ENCODE results near the gene OCIAD1.
"Not testable (repeated sequence)": the region's sequence is repeated elsewhere in the genome, so short reads cannot be mapped to it uniquely, and the experiment has no call there.

Gene OCIAD1

DNA sequence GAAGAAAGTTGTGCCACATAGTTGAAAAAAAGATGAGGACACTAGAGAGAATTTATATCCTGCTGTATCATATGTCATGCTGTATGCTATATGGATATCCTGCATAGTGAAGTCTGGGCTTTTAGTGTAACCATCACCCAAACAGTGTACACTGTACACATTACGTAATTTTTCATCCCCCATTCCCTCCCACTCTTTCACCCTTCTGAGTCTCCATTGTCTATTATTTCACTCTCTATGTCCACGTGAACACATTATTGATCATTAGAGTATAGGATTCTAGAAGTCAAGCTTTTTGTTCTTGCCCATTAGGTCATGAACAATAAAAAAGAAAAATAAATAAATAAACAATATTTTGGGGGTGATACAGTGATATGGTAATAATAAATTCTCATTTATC is 32.8 kb upstream of the OCIAD1 start:
- Histone ChIP-seq H3K36me3 (ENCODE audit: control insufficient read depth, insufficient read depth, low read length) (no peaks in the 10 kb centered on the region), H3K9ac (ENCODE audit: low read depth, low read length) (no peak overlapping the region), H3K9me3 (ENCODE audit: control insufficient read depth, insufficient read depth, low read length) (no peaks in the 10 kb centered on the region), H3K4me1 (ENCODE audit: control insufficient read depth, insufficient read depth, low read length) (peaks cover 4% of the 10 kb centered on the region), H3K27me3 (ENCODE audit: control insufficient read depth, insufficient read depth, low read length) (no peaks in the 10 kb centered on the region), H3K4me3 (ENCODE audit: low read depth, low read length) (no peak overlapping the region)

- no peak overlapping the region for H3K9ac ChIP-seq (ENCODE audit: low read depth, low read length)
- H3K4me1 ChIP-seq (ENCODE audit: control insufficient read depth, insufficient read depth, low read length), result peaks cover 4% of the 10 kb centered on the region
- no peak overlapping the region for H3K4me3 ChIP-seq (ENCODE audit: low read depth, low read length)
- H3K36me3 ChIP-seq (ENCODE audit: control insufficient read depth, insufficient read depth, low read length), result no peaks in the 10 kb centered on the region
- no peaks in the 10 kb centered on the region for H3K9me3 ChIP-seq (ENCODE audit: control insufficient read depth, insufficient read depth, low read length)
- H3K27me3 ChIP-seq (ENCODE audit: control insufficient read depth, insufficient read depth, low read length), result no peaks in the 10 kb centered on the region
Measured at GRCh38 chr4:48799157-48799556, 31.7 kb upstream of the OCIAD1 start.

DNA sequence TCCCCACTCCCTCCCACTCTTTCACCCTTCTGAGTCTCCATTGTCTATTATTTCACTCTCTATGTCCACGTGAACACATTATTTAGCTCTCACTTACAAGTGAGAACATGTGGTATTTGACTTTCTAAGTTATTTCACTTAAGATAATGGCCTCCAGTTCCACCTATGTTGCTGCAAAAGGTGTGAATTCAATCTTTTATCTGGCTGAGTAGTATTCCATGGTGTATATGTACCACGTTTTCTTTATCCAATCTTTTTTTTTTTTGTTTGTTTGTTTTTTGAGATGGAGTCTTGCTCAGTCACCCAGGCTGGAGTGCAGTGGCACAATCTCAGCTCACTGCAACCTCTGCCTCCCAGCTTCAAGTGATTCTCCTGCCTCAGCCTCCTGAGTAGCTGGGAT is 30.7 kb upstream of the OCIAD1 start:
- H3K9ac ChIP-seq (ENCODE audit: low read depth, low read length); H3K9me3 ChIP-seq (ENCODE audit: control insufficient read depth, insufficient read depth, low read length); H3K27me3 ChIP-seq (ENCODE audit: control insufficient read depth, insufficient read depth, low read length); H3K36me3 ChIP-seq (ENCODE audit: control insufficient read depth, insufficient read depth, low read length); H3K4me1 ChIP-seq (ENCODE audit: control insufficient read depth, insufficient read depth, low read length); H3K4me3 ChIP-seq (ENCODE audit: low read depth, low read length): not testable (repeated sequence)

DNA sequence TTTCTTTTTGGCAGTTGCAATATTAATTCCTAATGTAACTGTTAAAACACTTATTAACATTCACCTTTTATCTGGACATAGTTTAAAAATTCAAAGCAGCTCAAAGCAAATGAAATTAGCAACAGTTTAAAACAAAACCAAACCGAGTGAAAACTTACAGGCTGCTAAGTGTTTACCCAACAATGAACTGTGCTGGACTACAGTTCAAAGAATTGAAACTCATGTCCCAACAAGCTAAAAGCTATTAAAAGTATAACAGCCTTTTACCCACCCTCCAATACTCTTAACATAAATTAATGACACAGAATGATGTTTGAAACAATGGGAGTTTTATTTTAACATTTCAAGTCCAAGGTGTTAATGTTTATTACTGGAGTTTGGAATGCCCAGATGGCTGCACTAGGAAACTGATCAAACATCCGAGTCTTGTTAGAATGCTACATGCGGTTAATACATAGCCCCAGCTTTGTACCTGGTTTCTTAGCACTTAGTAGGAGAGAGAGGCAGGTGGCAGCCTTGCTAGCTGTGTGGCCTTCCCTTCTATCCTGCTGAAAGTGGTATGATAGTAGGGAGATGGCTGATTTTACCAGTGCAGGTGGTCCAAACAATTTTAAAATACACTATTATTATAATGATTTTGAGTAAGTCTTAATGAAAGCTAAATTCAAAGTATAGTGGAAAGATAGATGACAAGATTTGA is 29.7 kb upstream of the OCIAD1 start:
- Histone ChIP-seq H3K9ac (ENCODE audit: low read depth, low read length) (no peak overlapping the region), H3K27me3 (ENCODE audit: control insufficient read depth, insufficient read depth, low read length) (no peaks in the 10 kb centered on the region), H3K36me3 (ENCODE audit: control insufficient read depth, insufficient read depth, low read length) (no peaks in the 10 kb centered on the region), H3K9me3 (ENCODE audit: control insufficient read depth, insufficient read depth, low read length) (no peaks in the 10 kb centered on the region), H3K4me1 (ENCODE audit: control insufficient read depth, insufficient read depth, low read length) (peaks cover 4% of the 10 kb centered on the region), H3K4me3 (ENCODE audit: low read depth, low read length) (no peak overlapping the region)

DNA sequence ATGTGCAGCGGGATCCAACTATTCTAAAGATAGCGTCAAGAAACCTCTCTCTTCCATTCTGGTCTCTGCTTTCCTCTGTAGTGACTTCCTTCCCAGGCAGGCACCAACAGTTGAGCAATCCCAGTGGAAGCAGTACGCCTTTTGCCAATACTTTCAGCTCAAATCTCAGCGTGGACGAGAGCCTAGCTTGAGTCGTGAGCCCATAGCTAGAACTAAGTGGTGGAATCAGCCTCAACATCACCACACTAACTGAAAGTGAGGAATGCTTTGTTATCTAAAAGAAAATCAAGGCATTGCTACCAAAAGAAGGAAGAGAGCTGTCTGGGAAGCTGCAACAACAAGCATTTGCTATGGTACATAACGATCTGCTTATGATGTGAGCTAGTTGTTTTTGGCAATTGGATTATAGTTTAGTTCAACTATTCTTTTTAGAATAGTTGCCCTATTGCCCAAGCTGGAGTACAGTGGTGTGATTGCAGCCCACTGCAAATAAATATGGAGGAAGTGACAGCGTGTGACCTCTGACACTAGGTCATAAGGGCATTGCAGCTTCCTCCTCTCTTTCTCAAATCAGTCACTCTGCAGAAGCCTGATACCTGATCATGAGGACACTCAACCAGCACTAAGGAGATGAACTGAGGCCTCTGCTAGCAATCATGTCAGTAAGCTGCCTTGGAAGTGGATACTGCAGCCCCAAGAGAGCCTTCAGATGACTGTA is 26.1 kb upstream of the OCIAD1 start:
- Histone ChIP-seq H3K9me3 (ENCODE audit: control insufficient read depth, insufficient read depth, low read length) (no peaks in the 10 kb centered on the region), H3K27me3 (ENCODE audit: control insufficient read depth, insufficient read depth, low read length) (no peaks in the 10 kb centered on the region), H3K9ac (ENCODE audit: low read depth, low read length) (no peak overlapping the region), H3K36me3 (ENCODE audit: control insufficient read depth, insufficient read depth, low read length) (no peaks in the 10 kb centered on the region), H3K4me1 (ENCODE audit: control insufficient read depth, insufficient read depth, low read length) (no peaks in the 10 kb centered on the region), H3K4me3 (ENCODE audit: low read depth, low read length) (no peak overlapping the region)

DNA sequence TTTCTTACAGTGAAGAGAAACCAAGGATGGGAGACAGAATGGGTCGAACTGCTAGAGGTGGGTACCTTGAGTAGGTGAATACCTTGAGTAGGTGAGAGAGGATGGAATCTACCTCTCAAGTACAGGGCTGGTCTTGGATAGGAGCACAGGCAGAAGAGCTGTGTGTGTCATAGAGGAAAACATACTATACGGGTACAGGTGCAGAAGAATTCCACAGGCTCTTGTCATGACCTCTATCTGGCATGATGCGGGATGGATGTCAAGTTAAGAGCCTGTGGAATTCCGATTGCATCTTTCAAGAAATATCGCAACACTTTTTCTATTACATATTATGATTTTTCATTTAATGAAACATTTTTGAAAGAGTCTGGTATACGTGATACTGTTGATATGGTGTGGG is 18.0 kb upstream of the OCIAD1 start:
- no peaks in the 10 kb centered on the region for H3K27me3 ChIP-seq (ENCODE audit: control insufficient read depth, insufficient read depth, low read length)
- H3K9me3 ChIP-seq (ENCODE audit: control insufficient read depth, insufficient read depth, low read length), result no peaks in the 10 kb centered on the region
- no peaks in the 10 kb centered on the region for H3K36me3 ChIP-seq (ENCODE audit: control insufficient read depth, insufficient read depth, low read length)
- H3K4me1 ChIP-seq (ENCODE audit: control insufficient read depth, insufficient read depth, low read length), result peaks cover 2% of the 10 kb centered on the region
- no peak overlapping the region for H3K9ac ChIP-seq (ENCODE audit: low read depth, low read length)
- no peak overlapping the region for H3K4me3 ChIP-seq (ENCODE audit: low read depth, low read length)

GRCh38 chr4:48813964-48814363 is 16.9 kb upstream of the OCIAD1 start:
- peaks cover 2% of the 10 kb centered on the region for H3K4me1 ChIP-seq (ENCODE audit: control insufficient read depth, insufficient read depth, low read length)
- no peak overlapping the region for H3K9ac ChIP-seq (ENCODE audit: low read depth, low read length)
- no peaks in the 10 kb centered on the region for H3K27me3 ChIP-seq (ENCODE audit: control insufficient read depth, insufficient read depth, low read length)
- no peaks in the 10 kb centered on the region for H3K36me3 ChIP-seq (ENCODE audit: control insufficient read depth, insufficient read depth, low read length)
- no peaks in the 10 kb centered on the region for H3K9me3 ChIP-seq (ENCODE audit: control insufficient read depth, insufficient read depth, low read length)
- H3K4me3 ChIP-seq (ENCODE audit: low read depth, low read length), result no peak overlapping the region

GRCh38 chr4:48815483-48815882 is 15.4 kb upstream of the OCIAD1 start:
- Histone ChIP-seq H3K4me3 (ENCODE audit: low read depth, low read length) (no peak overlapping the region), H3K4me1 (ENCODE audit: control insufficient read depth, insufficient read depth, low read length) (peaks cover 2% of the 10 kb centered on the region), H3K36me3 (ENCODE audit: control insufficient read depth, insufficient read depth, low read length) (no peaks in the 10 kb centered on the region), H3K27me3 (ENCODE audit: control insufficient read depth, insufficient read depth, low read length) (no peaks in the 10 kb centered on the region), H3K9me3 (ENCODE audit: control insufficient read depth, insufficient read depth, low read length) (no peaks in the 10 kb centered on the region), H3K9ac (ENCODE audit: low read depth, low read length) (no peak overlapping the region)

DNA sequence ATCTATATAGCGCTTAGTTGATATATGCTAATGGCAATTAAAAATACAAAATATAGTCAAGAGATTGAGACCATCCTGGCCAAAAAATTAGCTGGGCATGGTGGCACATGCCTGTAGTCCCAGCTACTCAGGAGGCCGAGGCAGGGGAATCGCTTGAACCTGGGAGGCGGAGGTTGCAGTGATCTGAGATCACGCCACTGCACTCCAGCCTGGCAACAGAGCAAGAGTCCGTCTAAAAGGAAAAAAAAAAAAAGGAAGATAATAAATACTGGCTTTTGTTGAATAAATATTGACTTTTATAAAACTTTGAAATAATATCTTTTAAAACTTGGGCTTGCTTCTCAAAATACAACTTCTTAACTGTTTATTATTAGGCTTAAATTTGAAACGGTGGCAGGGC is 14.6 kb upstream of the OCIAD1 start:
- H3K9ac ChIP-seq (ENCODE audit: low read depth, low read length); H3K4me3 ChIP-seq (ENCODE audit: low read depth, low read length); H3K36me3 ChIP-seq (ENCODE audit: control insufficient read depth, insufficient read depth, low read length); H3K27me3 ChIP-seq (ENCODE audit: control insufficient read depth, insufficient read depth, low read length); H3K9me3 ChIP-seq (ENCODE audit: control insufficient read depth, insufficient read depth, low read length); H3K4me1 ChIP-seq (ENCODE audit: control insufficient read depth, insufficient read depth, low read length): not testable (repeated sequence)

DNA sequence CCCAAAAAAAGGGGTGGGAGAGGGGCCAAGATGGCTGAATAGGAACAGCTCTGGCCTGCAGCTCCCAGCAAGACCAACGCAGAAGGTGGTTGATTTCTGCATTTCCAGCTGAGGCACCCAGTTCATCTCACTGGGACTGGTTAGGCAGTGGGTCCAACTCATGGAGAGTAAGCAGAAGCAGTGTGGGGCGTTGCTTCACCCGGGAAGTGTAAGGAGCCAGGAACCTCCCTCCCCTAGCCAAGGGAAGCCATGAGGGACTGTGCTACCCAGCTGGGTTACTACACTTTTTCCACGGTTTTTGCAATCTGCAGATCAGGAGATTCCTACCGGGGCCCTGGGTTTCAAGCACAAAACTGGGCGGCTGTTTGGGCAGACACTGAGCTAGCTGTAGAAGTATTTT is 13.9 kb upstream of the OCIAD1 start:
- Histone ChIP-seq H3K4me1 (ENCODE audit: control insufficient read depth, insufficient read depth, low read length) (peaks cover 2% of the 10 kb centered on the region), H3K9ac (ENCODE audit: low read depth, low read length) (no peak overlapping the region), H3K27me3 (ENCODE audit: control insufficient read depth, insufficient read depth, low read length) (no peaks in the 10 kb centered on the region), H3K9me3 (ENCODE audit: control insufficient read depth, insufficient read depth, low read length) (no peaks in the 10 kb centered on the region), H3K4me3 (ENCODE audit: low read depth, low read length) (no peak overlapping the region), H3K36me3 (ENCODE audit: control insufficient read depth, insufficient read depth, low read length) (no peaks in the 10 kb centered on the region)

GRCh38 chr4:48821431-48821830 is 9.5 kb upstream of the OCIAD1 start:
- H3K4me1 ChIP-seq (ENCODE audit: control insufficient read depth, insufficient read depth, low read length); H3K36me3 ChIP-seq (ENCODE audit: control insufficient read depth, insufficient read depth, low read length); H3K27me3 ChIP-seq (ENCODE audit: control insufficient read depth, insufficient read depth, low read length); H3K4me3 ChIP-seq (ENCODE audit: low read depth, low read length); H3K9me3 ChIP-seq (ENCODE audit: control insufficient read depth, insufficient read depth, low read length); H3K9ac ChIP-seq (ENCODE audit: low read depth, low read length): not testable (repeated sequence)

- no peak overlapping the region for H3K9ac ChIP-seq (ENCODE audit: low read depth, low read length)
- no peaks in the 10 kb centered on the region for H3K36me3 ChIP-seq (ENCODE audit: control insufficient read depth, insufficient read depth, low read length)
Measured at GRCh38 chr4:48827622-48828021, 3.3 kb upstream of the OCIAD1 start.

More at GRCh38 chr4:48827622-48828021, 3.3 kb upstream of the OCIAD1 start:
- H3K9me3 ChIP-seq (ENCODE audit: control insufficient read depth, insufficient read depth, low read length), result no peaks in the 10 kb centered on the region
- no peak overlapping the region for H3K4me3 ChIP-seq (ENCODE audit: low read depth, low read length)
- H3K27me3 ChIP-seq (ENCODE audit: control insufficient read depth, insufficient read depth, low read length), result no peaks in the 10 kb centered on the region
- peaks cover 5% of the 10 kb centered on the region for H3K4me1 ChIP-seq (ENCODE audit: control insufficient read depth, insufficient read depth, low read length)
